Progenitor cell of endocrine pancreas (in vitro differentiated cells): ENCODE data around the gene CDH8. TPM values are rescaled to one million over a fixed set of nuclear protein-coding genes. Genes with fewer than 3 reads are reported as not detected.

ENCODE experiments used
- DNase-seq: peaks from one replicate; pipeline ENCODE4 v3.0.0; 2021; ENCODE audit warnings: low spot score; ENCODE audit not compliant: unreplicated experiment
- H3K27ac Mint-ChIP-seq: 2 replicates; pipeline ENCODE4 v1.8.0; 2021; ENCODE audit warnings: mild to moderate bottlenecking, moderate library complexity, mixed read lengths
- H3K27me3 Mint-ChIP-seq: 2 replicates; pipeline ENCODE4 v1.8.0; 2021; ENCODE audit warnings: mixed read lengths
- H3K36me3 Mint-ChIP-seq: 2 replicates; pipeline ENCODE4 v1.8.0; 2022; ENCODE audit warnings: mixed read lengths; ENCODE audit not compliant: insufficient read depth
- H3K4me1 Mint-ChIP-seq: 2 replicates; pipeline ENCODE4 v1.8.0; 2021; ENCODE audit warnings: low read depth, mixed read lengths
- H3K4me3 Mint-ChIP-seq: 2 replicates; pipeline ENCODE4 v1.8.0; 2021; ENCODE audit warnings: low read depth, mild to moderate bottlenecking, moderate library complexity, mixed read lengths
- H3K9me3 Mint-ChIP-seq: 2 replicates; pipeline ENCODE4 v1.8.0; 2021; ENCODE audit warnings: low read depth, mixed read lengths
- total RNA-seq: library from RNA; stranded (reverse); gene quantifications from 2 replicates; pipeline ENCODE4 v1.2.1, GENCODE V29; 2021
- TF ChIP-seq, protein P1 (sequence below): fragments of 200-600 bp; sonication (generic); IDR thresholded peaks from one replicate; pipeline ENCODE4 v1.5.0; 2021; ENCODE audit warnings: antibody characterized with exemption, mild to moderate bottlenecking; ENCODE audit not compliant: unreplicated experiment

CDH8 gene
- total RNA-seq, 1 donor from 2014 or later = 3.1 TPM

GRCh38 chr16:61957075-61957855 is 79.0 kb downstream of the CDH8 start:
- Mint-ChIP-seq H3K4me3 (no peak overlapping the region), H3K27me3 (no peaks in the 10 kb centered on the region), H3K27ac (no peak overlapping the region), H3K4me1 (peaks cover 9% of the 10 kb centered on the region), H3K36me3 (no peaks in the 10 kb centered on the region), H3K9me3 (no peaks in the 10 kb centered on the region)
- DNase-seq = no peak
- TF ChIP-seq, protein P1, sequence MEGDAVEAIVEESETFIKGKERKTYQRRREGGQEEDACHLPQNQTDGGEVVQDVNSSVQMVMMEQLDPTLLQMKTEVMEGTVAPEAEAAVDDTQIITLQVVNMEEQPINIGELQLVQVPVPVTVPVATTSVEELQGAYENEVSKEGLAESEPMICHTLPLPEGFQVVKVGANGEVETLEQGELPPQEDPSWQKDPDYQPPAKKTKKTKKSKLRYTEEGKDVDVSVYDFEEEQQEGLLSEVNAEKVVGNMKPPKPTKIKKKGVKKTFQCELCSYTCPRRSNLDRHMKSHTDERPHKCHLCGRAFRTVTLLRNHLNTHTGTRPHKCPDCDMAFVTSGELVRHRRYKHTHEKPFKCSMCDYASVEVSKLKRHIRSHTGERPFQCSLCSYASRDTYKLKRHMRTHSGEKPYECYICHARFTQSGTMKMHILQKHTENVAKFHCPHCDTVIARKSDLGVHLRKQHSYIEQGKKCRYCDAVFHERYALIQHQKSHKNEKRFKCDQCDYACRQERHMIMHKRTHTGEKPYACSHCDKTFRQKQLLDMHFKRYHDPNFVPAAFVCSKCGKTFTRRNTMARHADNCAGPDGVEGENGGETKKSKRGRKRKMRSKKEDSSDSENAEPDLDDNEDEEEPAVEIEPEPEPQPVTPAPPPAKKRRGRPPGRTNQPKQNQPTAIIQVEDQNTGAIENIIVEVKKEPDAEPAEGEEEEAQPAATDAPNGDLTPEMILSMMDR = no peak

- no peaks in the 10 kb centered on the region for H3K9me3 Mint-ChIP-seq
- H3K27me3 Mint-ChIP-seq = no peaks in the 10 kb centered on the region
- DNase-seq = no peak
- H3K4me3 Mint-ChIP-seq = no peak overlapping the region
- peaks cover 9% of the 10 kb centered on the region for H3K4me1 Mint-ChIP-seq
- H3K36me3 Mint-ChIP-seq = no peaks in the 10 kb centered on the region
- TF ChIP-seq, protein P1 = no peak
- no peak overlapping the region for H3K27ac Mint-ChIP-seq
Measured at GRCh38 chr16:61952841-61953240, 83.4 kb downstream of the CDH8 start.

- Mint-ChIP-seq H3K36me3 (no peaks in the 10 kb centered on the region), H3K27me3 (no peaks in the 10 kb centered on the region), H3K4me3 (no peak overlapping the region), H3K9me3 (no peaks in the 10 kb centered on the region), H3K27ac (no peak overlapping the region), H3K4me1 (peaks cover 2% of the 10 kb centered on the region)
- TF ChIP-seq, protein P1 = no peak
- DNase-seq = no peak
Measured at GRCh38 chr16:61948414-61948813, 87.8 kb downstream of the CDH8 start.

DNA sequence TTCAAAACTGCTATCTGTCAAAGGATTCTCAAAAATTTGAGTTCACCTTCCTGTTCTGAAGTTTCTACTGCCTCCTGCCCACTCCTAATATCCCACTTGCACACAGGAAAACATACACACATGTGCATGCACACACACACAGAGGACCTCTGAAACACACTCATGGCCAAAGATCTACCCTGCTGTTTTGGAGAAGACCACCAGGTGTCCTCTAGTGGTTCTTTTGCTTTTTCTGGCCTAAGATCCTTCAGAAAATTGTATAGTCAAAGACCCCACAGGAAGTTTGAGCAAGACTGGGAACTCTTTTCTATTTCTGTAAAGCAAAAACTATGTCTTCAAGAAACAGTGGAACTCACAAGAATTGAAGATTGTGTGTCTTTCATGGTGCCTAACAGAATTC is 90.2 kb downstream of the CDH8 start:
- TF ChIP-seq, protein P1 = peak; percentile 19
- Mint-ChIP-seq H3K27me3 (no peaks in the 10 kb centered on the region), H3K4me1 (peaks cover 2% of the 10 kb centered on the region), H3K27ac (no peak overlapping the region), H3K4me3 (no peak overlapping the region), H3K36me3 (no peaks in the 10 kb centered on the region), H3K9me3 (no peaks in the 10 kb centered on the region)
- DNase-seq = no peak

- peaks cover 2% of the 10 kb centered on the region for H3K4me1 Mint-ChIP-seq
- H3K4me3 Mint-ChIP-seq = no peak overlapping the region
- TF ChIP-seq, protein P1 = no peak
- H3K36me3 Mint-ChIP-seq = no peaks in the 10 kb centered on the region
- DNase-seq = no peak
- no peaks in the 10 kb centered on the region for H3K27me3 Mint-ChIP-seq
- H3K27ac Mint-ChIP-seq = no peak overlapping the region
- H3K9me3 Mint-ChIP-seq = no peaks in the 10 kb centered on the region
Measured at GRCh38 chr16:61945511-61945910, 90.7 kb downstream of the CDH8 start.
